Measurements from ENCODE around the gene ZNF654.

DNA sequence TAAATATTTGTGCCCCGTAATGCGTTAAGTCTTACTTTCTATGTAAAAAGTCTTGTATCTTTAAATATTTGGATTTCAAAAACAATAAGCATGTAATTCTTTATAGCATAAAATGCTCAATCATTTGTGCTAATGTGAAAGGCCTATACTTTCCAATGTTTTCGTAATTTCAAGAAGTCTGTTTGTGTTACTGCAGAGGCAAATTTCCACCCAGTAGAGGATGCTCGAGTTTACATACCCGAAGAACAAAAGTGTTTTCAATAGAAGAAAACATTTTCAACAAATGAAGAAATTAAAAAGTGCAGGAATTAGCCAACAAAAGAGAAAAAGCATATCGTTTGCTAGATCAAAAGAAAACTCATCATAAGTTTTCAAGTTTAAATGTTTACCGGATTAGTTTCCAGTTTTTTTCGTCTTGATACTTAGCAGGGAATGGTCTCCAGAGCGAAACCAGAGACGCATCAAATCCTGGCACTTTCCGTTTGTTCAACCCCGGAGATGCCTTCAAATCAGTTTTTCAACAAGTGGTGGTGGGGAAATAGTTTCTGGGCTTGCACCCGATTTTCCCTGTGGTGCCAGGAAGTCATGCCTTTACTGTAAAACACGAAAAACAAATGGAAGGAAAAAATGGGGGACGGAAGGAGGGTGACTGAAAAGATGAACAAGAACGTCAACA lies 1.3 kb upstream of the ZNF654 start:
- TF ChIP-seq, protein P1, sequence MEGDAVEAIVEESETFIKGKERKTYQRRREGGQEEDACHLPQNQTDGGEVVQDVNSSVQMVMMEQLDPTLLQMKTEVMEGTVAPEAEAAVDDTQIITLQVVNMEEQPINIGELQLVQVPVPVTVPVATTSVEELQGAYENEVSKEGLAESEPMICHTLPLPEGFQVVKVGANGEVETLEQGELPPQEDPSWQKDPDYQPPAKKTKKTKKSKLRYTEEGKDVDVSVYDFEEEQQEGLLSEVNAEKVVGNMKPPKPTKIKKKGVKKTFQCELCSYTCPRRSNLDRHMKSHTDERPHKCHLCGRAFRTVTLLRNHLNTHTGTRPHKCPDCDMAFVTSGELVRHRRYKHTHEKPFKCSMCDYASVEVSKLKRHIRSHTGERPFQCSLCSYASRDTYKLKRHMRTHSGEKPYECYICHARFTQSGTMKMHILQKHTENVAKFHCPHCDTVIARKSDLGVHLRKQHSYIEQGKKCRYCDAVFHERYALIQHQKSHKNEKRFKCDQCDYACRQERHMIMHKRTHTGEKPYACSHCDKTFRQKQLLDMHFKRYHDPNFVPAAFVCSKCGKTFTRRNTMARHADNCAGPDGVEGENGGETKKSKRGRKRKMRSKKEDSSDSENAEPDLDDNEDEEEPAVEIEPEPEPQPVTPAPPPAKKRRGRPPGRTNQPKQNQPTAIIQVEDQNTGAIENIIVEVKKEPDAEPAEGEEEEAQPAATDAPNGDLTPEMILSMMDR (conservative IDR thresholded peaks at IDR 0.05): peak; percentile 16
- no peak for TF ChIP-seq ZFX (IDR thresholded peaks at IDR 0.05)
